Type B pancreatic cell (in vitro differentiated cells): ENCODE measurements around the gene RFK. TPM values are rescaled to one million over a fixed set of nuclear protein-coding genes. Genes with fewer than 3 reads are reported as not detected.

Experiments used
- DNase-seq: peaks from one replicate; pipeline ENCODE4 v3.0.0; 2021; ENCODE audit warnings: mixed read lengths; ENCODE audit not compliant: unreplicated experiment; ENCODE audit errors: extremely low spot score
- H3K27ac Mint-ChIP-seq: 2 replicates; pipeline ENCODE4 v1.8.0; 2021; ENCODE audit warnings: mild to moderate bottlenecking, mixed read lengths
- H3K27me3 Mint-ChIP-seq: 2 replicates; pipeline ENCODE4 v1.8.0; 2021; ENCODE audit warnings: mixed read lengths
- H3K36me3 Mint-ChIP-seq: 2 replicates; pipeline ENCODE4 v1.8.0; 2021; ENCODE audit warnings: mixed read lengths
- H3K4me1 Mint-ChIP-seq: one replicate; pipeline ENCODE4 v1.8.0; 2021; ENCODE audit warnings: mixed read lengths; ENCODE audit not compliant: unreplicated experiment
- H3K4me3 Mint-ChIP-seq: 2 replicates; pipeline ENCODE4 v1.8.0; 2021; ENCODE audit warnings: mild to moderate bottlenecking, mixed read lengths
- H3K9me3 Mint-ChIP-seq: 2 replicates; pipeline ENCODE4 v1.8.0; 2021; ENCODE audit warnings: mixed read lengths
- CTCF ChIP-seq: fragments of 200-600 bp; sonication (generic); conservative IDR thresholded peaks from 2 replicates; pipeline ENCODE4 v1.5.0; 2021; ENCODE audit warnings: antibody characterized with exemption, mild to moderate bottlenecking
- total RNA-seq: library from RNA; stranded (reverse); gene quantifications from 2 replicates; pipeline ENCODE4 v1.2.1, GENCODE V29; 2021; ENCODE audit warnings: low replicate concordance

RFK gene
- total RNA-seq, 1 donor from 2014 or later, result 19.8 TPM

DNA sequence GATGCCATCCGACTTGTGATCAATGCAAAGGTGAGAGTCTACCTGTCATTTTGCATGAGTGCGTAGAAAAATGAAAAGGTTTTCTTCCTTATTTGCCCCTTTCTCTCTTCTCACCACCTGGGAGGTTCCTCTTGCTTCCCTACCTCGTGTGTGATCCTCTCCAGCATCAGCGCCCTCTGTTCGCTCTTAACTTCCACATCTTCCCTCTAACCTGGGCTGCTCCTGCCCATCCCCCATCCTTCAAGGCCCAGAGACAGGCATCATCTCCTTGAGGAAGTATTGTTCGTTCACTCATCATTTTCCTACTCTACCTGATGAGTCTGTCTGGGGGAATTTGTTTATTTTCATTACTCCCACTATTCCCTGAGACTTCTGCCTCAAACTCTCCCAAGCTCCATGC, 55.8 kb downstream of the RFK start:
- no peaks in the 10 kb centered on the region for H3K9me3 Mint-ChIP-seq
- no peak for DNase-seq
- H3K4me3 Mint-ChIP-seq, result no peak overlapping the region
- H3K27me3 Mint-ChIP-seq, result peaks cover 4% of the 10 kb centered on the region
- TF ChIP-seq CTCF, result no peak
- H3K27ac Mint-ChIP-seq, result no peak overlapping the region
- peaks cover 5% of the 10 kb centered on the region for H3K4me1 Mint-ChIP-seq
- no peaks in the 10 kb centered on the region for H3K36me3 Mint-ChIP-seq

- Mint-ChIP-seq H3K4me1 (peaks cover 5% of the 10 kb centered on the region), H3K27ac (no peak overlapping the region), H3K9me3 (no peaks in the 10 kb centered on the region), H3K36me3 (no peaks in the 10 kb centered on the region), H3K4me3 (no peak overlapping the region), H3K27me3 (peaks cover 12% of the 10 kb centered on the region)
- no peak for TF ChIP-seq CTCF
- DNase-seq, result no peak
These were observed 58.2 kb downstream of the RFK start for GRCh38 chr9:76336027-76336426.

Other genes with a start within 250 kb of the RFK start
- 23.8 and 50.3 TPM in 2 replicates for gene GCNT1, start 64.8 kb upstream of the RFK start, total RNA-seq